NCI-H1930 (cell line): Measurements from ENCODE around the gene DSCAML1.

Experiments
- DNase-seq, 2 experiments: peaks; one replicate each; lab custom pipeline; 2025; lab: John Stamatoyannopoulos, UW

The DSCAML1 gene

GRCh38 chr11:117663821-117664220, 133.2 kb downstream of the DSCAML1 start:
- DNase-seq: no peak

- no peak for DNase-seq
These were observed 133.6 kb downstream of the DSCAML1 start for GRCh38 chr11:117663414-117663813.

- DNase-seq: no peak
These were observed 134.2 kb downstream of the DSCAML1 start for GRCh38 chr11:117662671-117663269.

GRCh38 chr11:117662255-117662654, 134.8 kb downstream of the DSCAML1 start:
- no peak for DNase-seq

- no peak for DNase-seq
These were observed 138.2 kb downstream of the DSCAML1 start for GRCh38 chr11:117658809-117659208.

- DNase-seq: no peak
These were observed 139.2 kb downstream of the DSCAML1 start for GRCh38 chr11:117657794-117658193.

- no peak for DNase-seq
These were observed 142.4 kb downstream of the DSCAML1 start for GRCh38 chr11:117654281-117655255.

- DNase-seq: no peak
These were observed 144.5 kb downstream of the DSCAML1 start for GRCh38 chr11:117652521-117652920.

- no peak for DNase-seq
These were observed 147.5 kb downstream of the DSCAML1 start for GRCh38 chr11:117649296-117650055.

- no peak for DNase-seq
These were observed 149.1 kb downstream of the DSCAML1 start for GRCh38 chr11:117647872-117648271.

- DNase-seq: no peak
These were observed 149.8 kb downstream of the DSCAML1 start for GRCh38 chr11:117647207-117647606.

GRCh38 chr11:117646411-117646810, 150.6 kb downstream of the DSCAML1 start:
- no peak for DNase-seq

GRCh38 chr11:117644403-117645155, 152.4 kb downstream of the DSCAML1 start:
- DNase-seq: no peak

- DNase-seq: no peak
These were observed 153.3 kb downstream of the DSCAML1 start for GRCh38 chr11:117643606-117644300.

- no peak for DNase-seq
These were observed 154.2 kb downstream of the DSCAML1 start for GRCh38 chr11:117642835-117643234.

GRCh38 chr11:117642396-117642795, 154.6 kb downstream of the DSCAML1 start:
- DNase-seq: no peak

GRCh38 chr11:117641008-117641915, 155.8 kb downstream of the DSCAML1 start:
- no peak for DNase-seq

- no peak for DNase-seq
These were observed 157.0 kb downstream of the DSCAML1 start for GRCh38 chr11:117640041-117640440.

- DNase-seq: no peak
These were observed 157.4 kb downstream of the DSCAML1 start for GRCh38 chr11:117639601-117640000.

- DNase-seq: no peak
These were observed 158.0 kb downstream of the DSCAML1 start for GRCh38 chr11:117638911-117639543.
